AG09319 (cell line): ENCODE results near the gene DENND5B.

ENCODE experiments used
- DNase-seq: peaks from one replicate; pipeline ENCODE4 v3.0.0-alpha.2; 2010; ENCODE audit warnings: low read depth; ENCODE audit errors: extremely low read depth
- TF ChIP-seq, protein P1 (sequence below): IDR thresholded peaks from 2 replicates; pipeline ENCODE4 v1.5.1; 2011; ENCODE audit warnings: low read depth, mild to moderate bottlenecking, inconsistent platforms, low read length, moderate library complexity

DENND5B gene

GRCh38 chr12:31353750-31354708, 236.9 kb downstream of the DENND5B start:
- no peak for DNase-seq
- TF ChIP-seq, protein P1, sequence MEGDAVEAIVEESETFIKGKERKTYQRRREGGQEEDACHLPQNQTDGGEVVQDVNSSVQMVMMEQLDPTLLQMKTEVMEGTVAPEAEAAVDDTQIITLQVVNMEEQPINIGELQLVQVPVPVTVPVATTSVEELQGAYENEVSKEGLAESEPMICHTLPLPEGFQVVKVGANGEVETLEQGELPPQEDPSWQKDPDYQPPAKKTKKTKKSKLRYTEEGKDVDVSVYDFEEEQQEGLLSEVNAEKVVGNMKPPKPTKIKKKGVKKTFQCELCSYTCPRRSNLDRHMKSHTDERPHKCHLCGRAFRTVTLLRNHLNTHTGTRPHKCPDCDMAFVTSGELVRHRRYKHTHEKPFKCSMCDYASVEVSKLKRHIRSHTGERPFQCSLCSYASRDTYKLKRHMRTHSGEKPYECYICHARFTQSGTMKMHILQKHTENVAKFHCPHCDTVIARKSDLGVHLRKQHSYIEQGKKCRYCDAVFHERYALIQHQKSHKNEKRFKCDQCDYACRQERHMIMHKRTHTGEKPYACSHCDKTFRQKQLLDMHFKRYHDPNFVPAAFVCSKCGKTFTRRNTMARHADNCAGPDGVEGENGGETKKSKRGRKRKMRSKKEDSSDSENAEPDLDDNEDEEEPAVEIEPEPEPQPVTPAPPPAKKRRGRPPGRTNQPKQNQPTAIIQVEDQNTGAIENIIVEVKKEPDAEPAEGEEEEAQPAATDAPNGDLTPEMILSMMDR = no peak

GRCh38 chr12:31346267-31346666, 244.7 kb downstream of the DENND5B start:
- TF ChIP-seq, protein P1 = no peak
- no peak for DNase-seq

GRCh38 chr12:31343139-31343538, 247.8 kb downstream of the DENND5B start:
- TF ChIP-seq, protein P1 = no peak
- DNase-seq = no peak

- no peak for DNase-seq
- TF ChIP-seq, protein P1 = no peak
These were observed 248.7 kb downstream of the DENND5B start for GRCh38 chr12:31342286-31342685.

GRCh38 chr12:31339831-31340622, 250.9 kb downstream of the DENND5B start:
- TF ChIP-seq, protein P1 = no peak
- no peak for DNase-seq

- TF ChIP-seq, protein P1 = no peak
- DNase-seq = no peak
These were observed 253.0 kb downstream of the DENND5B start for GRCh38 chr12:31337952-31338351.
